GM19467 (cell line): Measurements from ENCODE around the gene SNX14.
"Not testable (repeated sequence)": the region's sequence is repeated elsewhere in the genome, so short reads cannot be mapped to it uniquely, and the experiment has no call there.

ENCODE experiments used
- ATAC-seq: cut with Tn5 transposase; IDR thresholded peaks from one replicate; pipeline ENCODE4 v1.9.1; 2021; ENCODE audit warnings: mild to moderate bottlenecking, moderate library complexity; ENCODE audit not compliant: unreplicated experiment

SNX14 gene

GRCh38 chr6:85592033-85592432 lies 1.6 kb downstream of the SNX14 start:
- ATAC-seq, result no peak

GRCh38 chr6:85591207-85591606 lies 2.5 kb downstream of the SNX14 start:
- no peak for ATAC-seq

GRCh38 chr6:85585741-85586140 lies 7.9 kb downstream of the SNX14 start:
- ATAC-seq, result no peak

- not testable (repeated sequence) for ATAC-seq
Observed at GRCh38 chr6:85582832-85583231, 10.8 kb downstream of the SNX14 start.

- ATAC-seq, result no peak
Observed at GRCh38 chr6:85581572-85581971, 12.1 kb downstream of the SNX14 start.

- peak; percentile 70 for ATAC-seq
Observed at GRCh38 chr6:85580878-85581267, 12.8 kb downstream of the SNX14 start.

GRCh38 chr6:85580118-85580877 lies 13.4 kb downstream of the SNX14 start:
- no peak for ATAC-seq

GRCh38 chr6:85579581-85579980 lies 14.1 kb downstream of the SNX14 start:
- no peak for ATAC-seq

GRCh38 chr6:85576476-85576875 lies 17.2 kb downstream of the SNX14 start:
- no peak for ATAC-seq

- ATAC-seq, result no peak
Observed at GRCh38 chr6:85574932-85575598, 18.6 kb downstream of the SNX14 start.

- no peak for ATAC-seq
Observed at GRCh38 chr6:85569323-85569722, 24.3 kb downstream of the SNX14 start.

GRCh38 chr6:85568411-85568810 lies 25.2 kb downstream of the SNX14 start:
- ATAC-seq, result no peak

- no peak for ATAC-seq
Observed at GRCh38 chr6:85565736-85566135, 27.9 kb downstream of the SNX14 start.

GRCh38 chr6:85564223-85564622 lies 29.4 kb downstream of the SNX14 start:
- ATAC-seq, result not testable (repeated sequence)

GRCh38 chr6:85561750-85562357 lies 31.8 kb downstream of the SNX14 start:
- ATAC-seq, result no peak

- no peak for ATAC-seq
Observed at GRCh38 chr6:85556992-85557668, 36.5 kb downstream of the SNX14 start.

GRCh38 chr6:85552652-85553051 lies 41.0 kb downstream of the SNX14 start:
- no peak for ATAC-seq

GRCh38 chr6:85551264-85551663 lies 42.4 kb downstream of the SNX14 start:
- ATAC-seq, result no peak

- ATAC-seq, result no peak
Observed at GRCh38 chr6:85547719-85548118, 45.9 kb downstream of the SNX14 start.

- ATAC-seq, result no peak
Observed at GRCh38 chr6:85544776-85545175, 48.9 kb downstream of the SNX14 start.

- no peak for ATAC-seq
Observed at GRCh38 chr6:85537055-85537494, 56.6 kb downstream of the SNX14 start.
